ENCODE results near the gene SLC39A7. TPM values are rescaled to one million over a fixed set of nuclear protein-coding genes. Genes with fewer than 3 reads are reported as not detected.

Gene SLC39A7
- total RNA-seq, 1 donor from 2014 or later, result 95.2 TPM

GRCh38 chr6:33189625-33190448 lies 10.8 kb upstream of the SLC39A7 start:
- DNase-seq (ENCODE audit: low read depth in 2 of 2), result no peak

DNA sequence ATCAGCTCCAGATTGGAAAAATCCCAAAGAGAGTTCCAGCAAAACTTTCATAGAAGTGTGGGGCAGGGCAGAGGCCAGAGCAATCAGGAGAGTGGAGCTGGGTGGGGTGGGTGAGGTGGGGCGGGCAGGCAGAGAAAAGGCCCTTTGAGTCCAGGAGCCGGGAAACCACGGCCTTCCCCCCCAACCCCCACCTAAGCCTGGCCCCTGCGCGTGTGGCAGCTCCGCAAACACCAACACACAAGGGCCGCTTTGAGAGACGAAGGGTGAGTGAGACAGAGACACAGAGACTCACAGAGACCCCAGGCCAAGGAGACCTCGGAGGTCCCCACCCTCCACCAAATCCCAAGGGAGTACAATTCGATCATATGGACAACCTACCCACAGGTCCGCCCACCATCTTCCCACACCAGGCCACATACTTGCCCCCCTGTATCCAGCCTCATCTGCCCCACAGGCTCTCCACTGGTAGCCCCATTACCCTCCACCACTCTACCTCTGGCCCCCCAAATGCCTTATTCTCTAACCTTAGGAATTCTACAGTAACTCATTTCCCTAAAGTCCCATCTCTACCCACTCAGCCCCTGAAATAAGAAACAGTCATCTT lies 10.1 kb upstream of the SLC39A7 start:
- no peak for DNase-seq (ENCODE audit: low read depth in 2 of 2)

DNA sequence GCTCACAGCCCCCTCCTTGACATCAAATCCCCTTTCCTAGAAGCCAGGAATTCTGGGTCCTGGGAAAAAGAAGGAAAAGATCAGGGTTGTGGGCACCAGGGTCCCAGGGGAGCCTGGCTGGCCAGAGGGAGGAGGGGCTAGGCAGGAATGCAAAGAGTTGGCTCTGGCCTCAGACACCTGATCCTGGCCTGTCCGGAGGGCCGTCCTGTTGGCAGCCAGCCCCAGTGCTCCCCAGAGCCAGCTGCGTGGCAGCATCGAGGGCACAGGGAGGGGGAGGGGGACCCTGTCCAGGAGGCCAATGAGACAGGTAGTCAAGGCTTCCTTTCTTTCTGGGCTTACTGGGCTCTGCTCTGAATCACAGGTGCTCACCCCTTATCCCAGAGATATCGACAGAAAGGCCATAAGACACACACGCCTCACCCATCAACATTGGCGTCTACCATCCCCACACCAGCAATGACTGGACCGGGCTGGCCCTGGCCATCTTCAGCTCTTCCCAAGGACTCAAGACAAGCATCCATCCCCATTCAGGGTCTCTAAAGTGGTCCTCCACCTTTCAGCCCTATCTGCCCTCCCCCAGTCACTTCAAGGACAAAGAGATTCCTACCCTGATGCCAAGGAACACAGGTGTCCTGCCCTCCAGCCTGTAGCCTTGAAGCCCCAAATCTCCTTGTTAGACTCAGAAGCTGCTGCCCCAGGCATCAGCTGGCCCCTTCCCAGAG lies 9.1 kb upstream of the SLC39A7 start:
- peak in 1 of 2 donors; percentile 58 for DNase-seq (ENCODE audit: low read depth in 2 of 2)

GRCh38 chr6:33192105-33192646 lies 8.5 kb upstream of the SLC39A7 start, which contains the start of gene COL11A2:
COL11A2 (minus strand) TSS chr6:33192467; CDS start chr6:33192240, 227 bp downstream.
- DNase-seq (ENCODE audit: low read depth in 2 of 2), result no peak

GRCh38 chr6:33192671-33193602 lies 7.7 kb upstream of the SLC39A7 start:
- no peak for DNase-seq (ENCODE audit: low read depth in 2 of 2)

DNA sequence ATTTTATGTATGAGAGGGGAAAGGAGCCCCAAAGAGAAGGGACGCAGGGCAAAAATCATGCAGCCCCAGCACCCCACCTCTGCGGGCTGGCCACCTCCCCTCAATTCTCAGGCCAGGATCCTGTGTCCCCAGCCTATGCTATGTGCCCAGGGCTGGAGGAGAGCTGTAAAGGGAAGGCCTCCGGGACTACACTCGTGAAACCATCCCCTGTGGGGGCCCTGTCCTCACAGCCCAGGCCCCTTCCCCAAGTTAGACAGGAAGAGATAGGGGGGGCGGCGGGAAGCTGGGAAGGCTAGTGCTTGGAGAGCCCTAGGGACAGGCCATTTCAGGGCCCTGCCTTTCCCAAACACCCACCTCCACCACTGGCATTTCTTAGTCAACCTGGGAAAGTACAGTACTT lies 7.0 kb upstream of the SLC39A7 start:
- no peak for DNase-seq (ENCODE audit: low read depth in 2 of 2)

- DNase-seq (ENCODE audit: low read depth in 2 of 2), result no peak
Observed at GRCh38 chr6:33194431-33194979, 6.2 kb upstream of the SLC39A7 start.

DNA sequence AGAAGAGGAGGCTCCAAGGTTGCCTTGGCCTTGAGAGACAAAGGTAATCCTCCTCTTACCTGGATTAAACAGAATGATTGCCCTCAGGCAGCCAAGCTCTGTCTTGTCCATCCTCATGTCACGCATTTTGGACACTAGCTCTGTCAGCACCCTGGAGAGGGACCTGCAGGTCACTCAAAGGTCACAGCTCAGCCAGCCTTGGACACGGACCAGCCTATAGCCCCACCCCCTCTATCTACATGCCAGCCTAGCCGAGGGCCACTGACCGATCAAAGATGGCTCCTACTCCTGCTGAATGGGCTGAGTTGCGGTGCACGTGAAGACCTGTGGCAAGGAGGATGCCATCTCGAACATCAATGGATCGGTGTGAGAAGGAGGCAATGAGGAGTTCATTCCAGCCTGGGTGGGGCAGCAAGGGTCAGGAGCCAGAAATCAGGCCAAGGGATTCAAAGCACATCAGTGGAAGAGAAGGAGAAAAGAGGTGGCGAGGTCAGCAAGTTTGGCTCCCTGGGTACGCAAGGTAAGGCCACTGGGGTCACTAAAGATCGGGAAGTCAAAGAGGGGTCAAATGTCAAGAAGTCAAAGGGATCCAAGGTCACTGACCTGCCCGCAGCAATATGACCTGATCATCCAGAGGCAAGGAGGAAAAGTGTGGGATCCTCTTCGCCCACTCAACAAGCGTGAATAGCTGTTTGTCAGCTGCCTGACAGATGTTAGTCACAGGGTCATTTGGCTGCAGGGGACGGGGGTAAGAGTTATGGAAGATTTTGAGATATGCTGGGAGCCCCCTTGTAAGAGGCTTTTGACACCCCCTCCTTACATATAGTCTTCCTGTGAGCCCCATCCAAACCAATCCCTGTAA lies 5.1 kb upstream of the SLC39A7 start:
- DNase-seq (ENCODE audit: low read depth in 2 of 2), result no peak

GRCh38 chr6:33197431-33198048 lies 3.1 kb upstream of the SLC39A7 start:
- DNase-seq (ENCODE audit: low read depth in 2 of 2), result peak; percentile 61 to 69

- DNase-seq (ENCODE audit: low read depth in 2 of 2), result no peak
Observed at GRCh38 chr6:33198159-33198852, 2.4 kb upstream of the SLC39A7 start.

DNA sequence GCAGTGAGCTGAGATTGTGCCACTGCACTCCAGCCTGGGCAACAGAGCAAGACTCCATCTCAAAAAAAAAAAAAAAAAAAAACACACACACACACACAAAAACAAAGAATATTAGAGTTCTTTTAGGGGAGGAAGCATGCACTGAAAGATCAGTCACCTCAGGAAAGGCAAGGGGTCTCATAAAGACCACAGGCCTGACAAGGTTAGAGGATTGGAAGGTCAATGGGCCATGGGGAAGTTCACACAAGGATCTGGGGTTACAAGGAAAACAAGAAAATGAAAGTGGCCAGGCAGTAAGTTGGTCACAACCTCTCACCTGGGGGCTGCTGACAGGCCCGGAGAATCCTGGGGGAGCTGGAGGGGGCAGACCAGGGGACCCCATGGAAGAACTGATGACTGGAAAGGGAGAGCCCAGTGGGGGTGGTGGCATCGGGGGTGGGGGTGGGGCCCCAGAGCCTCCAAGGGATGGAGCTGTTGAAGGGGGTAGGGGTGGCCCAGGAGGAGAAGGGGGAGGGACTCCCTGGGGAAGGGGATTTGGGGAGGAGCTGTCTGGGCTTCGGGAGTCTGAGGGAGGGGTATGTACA lies 1.7 kb upstream of the SLC39A7 start:
- DNase-seq (ENCODE audit: low read depth in 2 of 2), result no peak

DNA sequence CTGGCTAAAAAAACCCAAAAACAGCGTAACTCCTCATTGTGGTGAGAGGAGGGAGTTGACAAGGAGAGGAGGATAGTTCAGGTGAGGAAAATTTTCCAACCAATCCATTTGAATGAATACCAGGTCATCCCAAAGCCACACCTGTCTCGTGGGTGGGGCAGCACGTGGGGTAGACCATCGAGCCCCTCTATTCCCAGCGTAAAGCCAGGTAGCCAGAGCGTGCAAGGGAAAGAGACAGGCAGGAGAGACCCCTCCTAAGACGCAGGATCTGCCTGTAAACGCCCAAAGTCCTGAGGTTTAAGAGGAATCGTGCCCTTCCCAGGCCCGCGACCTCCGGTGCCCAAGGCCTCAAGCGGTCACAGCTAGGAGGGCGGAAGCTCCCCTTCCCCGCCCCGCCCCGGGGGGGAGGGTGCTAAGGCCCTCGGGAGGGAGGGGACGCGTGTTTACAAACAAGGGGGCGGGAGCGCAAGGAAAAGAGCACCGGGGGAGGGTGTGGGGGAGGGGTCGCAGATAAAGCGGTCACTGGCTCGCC lies 914 bp upstream of the SLC39A7 start:
- peak in 1 of 2 donors; percentile 55 for DNase-seq (ENCODE audit: low read depth in 2 of 2)

DNA sequence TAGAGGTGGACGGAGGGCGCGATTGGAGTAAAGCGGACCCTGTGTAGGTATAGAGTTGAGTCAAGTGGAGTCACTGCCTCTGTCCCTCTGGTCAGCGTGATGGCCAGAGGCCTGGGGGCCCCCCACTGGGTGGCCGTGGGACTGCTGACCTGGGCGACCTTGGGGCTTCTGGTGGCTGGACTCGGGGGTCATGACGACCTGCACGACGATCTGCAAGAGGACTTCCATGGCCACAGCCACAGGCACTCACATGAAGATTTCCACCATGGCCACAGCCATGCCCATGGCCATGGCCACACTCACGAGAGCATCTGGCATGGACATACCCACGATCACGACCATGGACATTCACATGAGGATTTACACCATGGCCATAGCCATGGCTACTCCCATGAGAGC lies 479 bp downstream of the SLC39A7 start:
- DNase-seq (ENCODE audit: low read depth in 2 of 2), result no peak

DNA sequence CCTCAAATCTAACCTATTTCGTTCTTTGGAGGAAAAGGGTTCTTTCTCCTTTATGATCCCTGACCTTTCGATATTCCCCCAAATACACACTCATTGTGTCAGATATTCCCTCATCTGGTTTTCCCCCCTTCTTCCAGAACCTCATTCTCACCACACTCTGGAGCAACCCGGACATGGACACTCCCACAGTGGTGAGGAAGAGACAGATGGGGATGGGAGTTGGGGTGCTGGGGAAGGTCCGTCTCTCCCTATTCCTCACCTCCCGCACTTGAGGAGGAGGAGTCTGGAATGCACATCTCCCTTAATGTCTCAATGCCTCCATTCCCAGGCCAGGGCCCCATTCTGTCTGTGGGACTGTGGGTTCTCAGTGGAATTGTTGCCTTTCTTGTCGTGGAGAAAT lies 1.3 kb downstream of the SLC39A7 start:
- DNase-seq (ENCODE audit: low read depth in 2 of 2), result no peak

- DNase-seq (ENCODE audit: low read depth in 2 of 2), result no peak
Observed at GRCh38 chr6:33202799-33203198, 2.1 kb downstream of the SLC39A7 start.

DNA sequence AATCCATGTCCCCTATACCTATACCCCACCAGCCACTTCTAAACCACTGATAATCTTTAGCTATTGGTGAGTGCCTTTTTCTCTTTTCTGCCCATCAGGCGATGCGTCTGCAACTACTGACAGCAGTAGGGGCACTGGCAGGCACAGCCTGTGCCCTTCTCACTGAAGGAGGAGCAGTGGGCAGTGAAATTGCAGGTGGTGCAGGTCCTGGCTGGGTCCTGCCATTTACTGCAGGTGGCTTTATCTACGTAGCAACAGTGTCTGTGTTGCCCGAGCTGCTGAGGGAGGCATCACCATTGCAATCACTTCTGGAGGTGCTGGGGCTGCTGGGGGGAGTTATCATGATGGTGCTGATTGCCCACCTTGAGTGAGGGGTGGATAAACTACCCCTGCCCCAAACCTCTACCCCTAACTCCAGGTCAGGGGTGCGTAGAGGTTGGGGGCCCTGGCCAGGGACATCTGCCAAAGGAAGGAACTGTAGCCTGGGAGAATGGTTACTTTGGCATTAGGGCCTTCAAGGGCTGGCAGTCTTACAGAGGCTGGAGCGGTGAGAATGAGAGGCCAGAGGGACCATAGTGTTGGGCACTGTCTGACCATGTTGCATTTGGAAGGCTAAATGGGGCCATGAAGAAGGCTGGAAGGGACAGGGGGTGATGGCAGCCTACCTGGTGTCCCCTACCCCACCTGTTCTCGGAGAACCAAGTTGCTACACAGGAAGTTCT lies 2.9 kb downstream of the SLC39A7 start:
- no peak for DNase-seq (ENCODE audit: low read depth in 2 of 2)

- no peak for DNase-seq (ENCODE audit: low read depth in 2 of 2)
Observed at GRCh38 chr6:33204165-33204414, 3.4 kb downstream of the SLC39A7 start.

Measured in lung microvascular endothelial cell (primary cell).